GM20000 (cell line): Measurements from ENCODE around the gene ZNF423.

Source experiments
- DNase-seq: peaks from one replicate; pipeline ENCODE4 v3.0.0; 2012; ENCODE audit warnings: low spot score
- CTCF ChIP-seq: IDR thresholded peaks from 2 replicates; pipeline ENCODE4 v1.5.1; 2012; ENCODE audit warnings: mild to moderate bottlenecking, control low read depth; ENCODE audit errors: extremely low read depth, missing control alignments

Gene ZNF423

GRCh38 chr16:49779979-49780378 lies 75.9 kb downstream of the ZNF423 start:
- TF ChIP-seq CTCF = no peak
- DNase-seq = no peak

DNA sequence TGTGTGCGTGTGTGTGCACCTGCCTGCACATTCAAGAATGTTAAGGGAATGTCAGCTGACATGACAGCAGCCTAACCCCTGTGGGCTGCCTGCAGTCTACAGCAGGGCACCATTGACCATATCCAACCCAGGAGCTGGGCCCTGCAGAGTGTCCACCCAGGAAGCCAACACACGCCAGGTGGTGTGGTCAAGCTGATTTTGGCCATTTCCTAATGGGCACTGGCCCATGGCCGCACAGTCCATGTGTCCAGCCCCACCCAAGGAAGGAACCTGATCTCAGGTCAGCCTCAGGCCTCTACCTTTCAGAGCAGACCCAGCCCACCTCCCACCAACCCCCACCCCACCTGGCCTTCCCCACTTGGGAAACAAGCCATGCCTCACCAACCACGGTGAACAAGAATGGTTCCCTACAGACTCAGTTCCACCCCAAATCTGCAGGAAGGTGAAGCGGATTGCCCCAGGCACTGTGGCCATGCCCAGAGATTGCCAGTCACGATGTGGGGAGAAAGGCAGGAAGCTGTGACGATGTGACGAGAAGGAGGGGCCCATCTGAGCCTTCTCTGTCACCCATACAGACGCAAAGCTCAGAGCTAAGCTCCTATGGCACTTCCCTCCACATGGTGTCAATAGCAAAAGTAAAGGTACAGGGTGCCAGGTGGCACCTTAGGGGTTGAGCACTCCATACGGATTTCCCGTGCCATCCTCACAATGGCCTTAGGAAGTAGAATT lies 77.5 kb downstream of the ZNF423 start:
- TF ChIP-seq CTCF = no peak

GRCh38 chr16:49776734-49777133 lies 79.2 kb downstream of the ZNF423 start:
- DNase-seq = no peak
- TF ChIP-seq CTCF = no peak

More for the DNA sequence above, 77.5 kb downstream of the ZNF423 start:
- no peak for DNase-seq

DNA sequence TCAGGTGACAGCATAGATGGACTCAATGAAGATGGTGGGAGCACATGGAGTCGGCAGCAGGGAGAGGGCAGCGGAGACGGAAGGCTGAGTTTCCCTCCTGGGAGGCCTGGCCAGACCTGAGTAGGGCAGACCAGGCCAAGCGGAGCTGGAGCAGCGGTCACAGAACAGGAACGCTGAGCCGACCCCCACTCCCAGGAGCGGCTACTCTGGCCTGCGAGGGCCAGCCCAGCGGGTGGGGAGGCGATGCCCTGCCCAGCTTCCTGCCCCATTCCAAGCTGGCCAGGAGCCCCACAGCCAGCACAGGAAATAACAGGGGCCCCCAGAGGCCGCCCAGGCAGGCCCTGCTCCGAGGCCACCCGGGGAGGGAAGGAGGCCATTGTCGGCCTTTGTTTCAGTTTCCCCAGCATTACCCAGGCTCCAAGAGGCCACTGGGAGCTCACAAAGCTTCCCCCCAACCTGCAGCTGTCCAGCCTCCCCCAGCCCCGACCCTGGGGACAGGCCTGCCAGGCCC lies 79.8 kb downstream of the ZNF423 start:
- no peak for TF ChIP-seq CTCF
- DNase-seq = no peak

GRCh38 chr16:49775581-49775980 lies 80.3 kb downstream of the ZNF423 start:
- DNase-seq = no peak
- no peak for TF ChIP-seq CTCF

DNA sequence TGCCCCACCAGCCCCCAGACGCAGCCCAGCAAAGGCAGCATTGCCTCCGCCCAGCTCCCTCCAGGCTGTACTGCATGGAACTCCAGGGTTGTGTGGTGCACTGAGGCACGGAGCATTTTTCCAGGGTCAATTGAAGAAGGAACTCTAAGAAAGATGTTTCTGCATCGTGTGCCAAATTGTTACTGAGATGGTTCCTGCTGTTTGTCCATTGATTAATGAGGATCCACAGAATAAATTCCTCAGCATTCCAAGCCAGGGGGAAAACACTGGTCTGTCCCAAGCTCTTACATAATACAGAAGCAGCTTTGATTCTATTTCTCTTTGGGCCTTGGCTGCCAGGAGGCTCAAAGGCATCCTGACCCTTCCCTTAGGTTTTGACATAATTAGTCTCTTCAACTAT lies 80.9 kb downstream of the ZNF423 start:
- TF ChIP-seq CTCF = no peak
- DNase-seq = no peak

DNA sequence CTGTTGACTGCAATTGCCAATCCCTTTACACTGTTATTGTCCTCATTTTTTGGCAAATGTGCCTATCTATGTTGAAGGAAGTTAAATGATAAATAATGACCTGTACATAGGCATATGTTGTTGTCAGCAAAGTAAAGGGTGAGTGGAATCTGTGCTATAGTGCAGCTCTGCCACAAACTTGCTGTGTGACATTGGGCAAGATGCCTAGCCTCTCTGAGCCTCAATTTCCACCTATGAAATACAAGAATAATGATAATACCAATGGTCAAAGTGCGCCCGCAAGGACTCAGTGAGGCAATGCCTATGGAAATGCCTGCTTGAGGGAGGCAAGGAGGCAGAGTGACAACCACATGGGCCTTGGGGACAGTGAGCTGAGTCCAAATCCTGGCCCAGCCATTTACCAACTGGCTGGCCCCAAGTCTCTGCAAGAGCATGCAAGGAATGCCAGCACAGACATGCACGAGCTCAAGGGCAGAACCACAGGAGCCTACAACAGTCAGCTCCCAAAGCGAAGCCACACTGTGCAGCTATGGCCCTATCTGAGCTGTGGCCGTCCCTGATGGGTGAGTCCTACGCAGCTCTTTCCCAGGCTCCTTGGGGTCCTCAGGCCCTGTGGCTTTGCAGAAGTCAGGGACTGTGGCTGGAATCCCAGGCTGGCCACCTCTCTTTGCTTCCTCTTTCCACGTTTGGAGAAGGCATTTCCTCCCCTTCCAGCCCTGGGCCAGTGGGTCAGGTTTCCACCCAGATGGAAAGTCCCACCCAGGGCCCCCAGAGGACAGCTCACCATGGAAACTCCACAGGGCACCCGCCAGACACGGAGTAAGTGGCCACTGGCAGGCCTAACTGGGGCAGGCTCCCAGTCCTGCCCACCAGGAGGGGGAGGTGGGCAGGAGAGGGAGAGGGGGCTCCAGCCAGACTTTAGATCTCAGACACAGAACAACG lies 82.1 kb downstream of the ZNF423 start:
- no peak for DNase-seq
- TF ChIP-seq CTCF = no peak
